B cell (primary cell): ENCODE data around the gene ZBTB46.

Source experiments
- EZH2 ChIP-seq: IDR thresholded peaks from 2 replicates; pipeline ENCODE4 v1.6.1; 2012; ENCODE audit warnings: borderline replicate concordance, low read depth, mild to moderate bottlenecking, moderate library complexity, low read length; ENCODE audit not compliant: insufficient read depth, poor library complexity, severe bottlenecking
- TF ChIP-seq, protein P1 (sequence below): fragments of 200-600 bp; IDR thresholded peaks from one replicate; pipeline ENCODE4 v1.8.0; 2022; ENCODE audit warnings: antibody characterized with exemption, mild to moderate bottlenecking

DNA sequence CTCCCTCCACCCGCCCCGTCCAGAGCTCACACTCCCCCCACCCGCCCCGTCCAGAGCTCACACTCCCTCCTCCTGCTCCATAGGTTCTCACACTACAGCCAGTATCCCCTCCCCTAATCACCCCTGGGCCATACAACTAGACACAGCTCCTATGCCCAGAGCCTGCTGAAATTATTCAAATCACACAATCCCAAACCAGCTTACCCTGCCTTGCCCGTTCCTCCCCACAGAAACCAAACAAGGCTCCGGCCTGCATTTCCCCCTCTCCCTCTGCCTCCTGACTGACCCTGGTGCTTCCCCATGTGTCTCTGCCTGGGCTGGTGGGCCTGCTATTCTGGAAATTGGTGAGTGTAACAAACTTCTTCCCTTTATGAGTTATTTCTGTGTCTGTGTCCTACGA, 72.9 kb downstream of the ZBTB46 start:
- TF ChIP-seq, protein P1, sequence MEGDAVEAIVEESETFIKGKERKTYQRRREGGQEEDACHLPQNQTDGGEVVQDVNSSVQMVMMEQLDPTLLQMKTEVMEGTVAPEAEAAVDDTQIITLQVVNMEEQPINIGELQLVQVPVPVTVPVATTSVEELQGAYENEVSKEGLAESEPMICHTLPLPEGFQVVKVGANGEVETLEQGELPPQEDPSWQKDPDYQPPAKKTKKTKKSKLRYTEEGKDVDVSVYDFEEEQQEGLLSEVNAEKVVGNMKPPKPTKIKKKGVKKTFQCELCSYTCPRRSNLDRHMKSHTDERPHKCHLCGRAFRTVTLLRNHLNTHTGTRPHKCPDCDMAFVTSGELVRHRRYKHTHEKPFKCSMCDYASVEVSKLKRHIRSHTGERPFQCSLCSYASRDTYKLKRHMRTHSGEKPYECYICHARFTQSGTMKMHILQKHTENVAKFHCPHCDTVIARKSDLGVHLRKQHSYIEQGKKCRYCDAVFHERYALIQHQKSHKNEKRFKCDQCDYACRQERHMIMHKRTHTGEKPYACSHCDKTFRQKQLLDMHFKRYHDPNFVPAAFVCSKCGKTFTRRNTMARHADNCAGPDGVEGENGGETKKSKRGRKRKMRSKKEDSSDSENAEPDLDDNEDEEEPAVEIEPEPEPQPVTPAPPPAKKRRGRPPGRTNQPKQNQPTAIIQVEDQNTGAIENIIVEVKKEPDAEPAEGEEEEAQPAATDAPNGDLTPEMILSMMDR = no peak
- no peak for TF ChIP-seq EZH2
